Anterior cingulate cortex (tissue), 58 donors: ENCODE data around the gene CBLB.

Experiments
- DNase-seq, 58 donors: peaks; one replicate each; lab custom pipeline; 2025; lab: John Stamatoyannopoulos, UW

The CBLB gene

GRCh38 chr3:105876780-105877327 lies 8.0 kb upstream of the CBLB start:
- DNase-seq: no peak

GRCh38 chr3:105869861-105870755 lies 1.3 kb upstream of the CBLB start:
- no peak for DNase-seq

GRCh38 chr3:105869531-105869833 lies 670 bp upstream of the CBLB start:
- no peak for DNase-seq

DNA sequence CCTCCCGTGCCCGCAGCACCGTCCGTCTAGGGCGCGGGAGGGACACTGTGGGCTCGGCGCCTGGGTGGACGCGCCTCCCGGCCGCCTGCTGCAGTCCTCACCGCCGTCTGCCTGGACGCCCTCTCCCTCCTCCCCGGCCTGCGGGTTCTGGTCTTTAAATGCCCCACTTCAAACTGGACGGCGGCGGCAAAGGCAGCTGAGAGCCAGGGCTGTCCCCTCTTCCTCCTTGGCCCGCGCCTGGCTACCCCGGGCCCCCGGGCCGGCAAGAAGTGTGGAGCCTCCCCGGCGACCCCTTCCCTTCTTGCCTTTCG lies 426 bp downstream of the CBLB start:
- peak in 31 of 58 donors; percentile 23 to 73 (median 59) for DNase-seq

DNA sequence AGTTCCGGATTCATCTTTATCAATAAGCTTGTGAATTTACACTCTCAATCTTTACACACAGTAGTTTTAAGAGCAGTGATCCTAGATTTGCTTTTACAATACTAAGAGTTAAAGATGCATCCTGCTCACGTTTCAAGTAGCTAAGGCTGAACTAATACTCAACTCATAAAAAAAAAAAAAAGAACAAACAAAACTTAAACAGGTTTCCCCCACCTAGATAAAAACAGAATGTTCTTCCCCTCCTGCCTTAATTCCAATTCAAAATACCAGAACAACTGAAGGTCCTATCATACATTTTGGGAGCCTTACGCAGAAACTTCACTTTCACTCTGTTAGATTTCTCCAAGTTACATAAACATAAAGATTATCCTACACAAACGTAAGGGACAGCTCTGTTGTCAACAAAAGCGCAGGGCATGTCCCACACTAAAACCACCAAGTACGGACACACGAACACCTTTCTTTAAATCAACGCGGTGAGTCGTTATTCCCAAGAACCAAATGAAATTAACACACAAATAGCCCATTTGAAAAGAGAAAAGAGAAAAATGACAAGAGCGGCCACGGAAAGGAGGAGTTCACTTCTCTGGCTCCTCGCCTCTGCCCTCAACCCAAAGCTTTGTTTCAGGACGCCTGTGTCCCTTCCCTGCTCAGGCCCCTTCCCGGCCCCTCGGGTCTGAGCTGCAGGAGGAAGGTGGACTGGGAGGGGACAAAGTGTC lies 941 bp downstream of the CBLB start:
- peak in 1 of 58 donors; percentile 24 for DNase-seq

DNA sequence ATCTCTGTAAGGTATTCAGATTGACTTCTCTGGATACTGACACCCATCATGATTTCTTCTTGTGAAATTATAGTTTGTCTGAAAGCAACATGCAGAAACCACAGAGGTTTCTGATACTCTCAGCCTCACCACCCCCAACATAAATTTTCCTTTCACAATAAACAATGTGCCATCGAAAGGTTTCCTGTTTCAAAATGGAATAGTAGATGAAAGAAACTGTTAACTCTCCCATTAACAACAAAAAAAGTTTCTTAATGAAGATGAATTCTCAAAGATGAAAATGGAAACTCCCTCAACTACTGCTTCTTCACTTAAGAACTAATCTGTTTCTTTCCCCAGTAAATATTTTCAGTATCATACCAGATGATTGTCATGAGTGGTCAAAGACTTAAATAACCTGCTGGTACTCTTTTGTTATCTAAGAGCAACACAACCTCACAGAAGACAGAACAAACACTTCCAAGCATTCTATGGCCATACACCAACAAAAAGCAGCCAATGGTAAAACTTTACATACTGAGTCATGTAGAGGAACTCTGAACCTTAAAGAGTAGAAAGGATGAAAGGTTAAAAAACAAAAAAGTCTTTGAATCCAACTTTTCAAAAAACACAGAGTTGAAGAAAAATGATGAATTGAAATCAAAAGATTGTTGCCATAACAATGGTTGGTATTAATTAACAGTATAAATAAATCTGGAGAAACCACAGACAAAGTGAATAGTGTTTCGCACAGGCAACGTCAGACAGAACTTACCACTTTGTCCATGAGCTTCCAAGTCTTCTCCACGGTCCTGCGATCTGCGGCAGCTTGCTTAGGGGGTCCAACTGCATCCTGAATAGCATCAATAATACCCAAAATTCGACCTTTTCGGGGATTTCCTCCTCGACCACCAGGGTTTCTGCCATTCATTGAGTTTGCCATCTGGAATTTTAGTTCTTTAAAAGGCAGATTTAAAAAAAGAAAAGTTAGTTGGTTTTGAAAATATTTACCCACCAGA lies 1.9 kb downstream of the CBLB start:
- no peak for DNase-seq

DNA sequence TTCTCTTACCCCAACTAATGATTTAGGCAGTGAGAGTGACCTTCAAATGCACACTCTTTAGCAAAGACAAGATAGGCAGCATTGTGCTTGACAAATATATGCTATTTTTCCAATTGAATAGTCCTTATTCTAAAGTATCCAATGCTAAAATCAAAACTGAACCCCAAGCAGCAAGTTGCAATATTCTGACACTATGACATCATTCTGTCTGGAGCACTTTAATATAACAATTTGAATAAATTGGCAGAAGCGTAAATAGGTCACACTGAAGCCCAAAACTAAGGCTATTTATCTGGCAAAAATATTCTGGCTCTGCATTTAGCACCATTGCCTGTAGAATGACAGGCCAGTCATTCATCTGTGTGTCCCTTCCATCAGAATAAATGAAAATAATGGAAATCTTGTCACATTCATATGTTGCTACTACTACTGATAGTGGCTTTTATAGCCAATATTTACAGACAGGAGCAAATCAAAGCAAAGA lies 2.9 kb downstream of the CBLB start:
- no peak for DNase-seq

DNA sequence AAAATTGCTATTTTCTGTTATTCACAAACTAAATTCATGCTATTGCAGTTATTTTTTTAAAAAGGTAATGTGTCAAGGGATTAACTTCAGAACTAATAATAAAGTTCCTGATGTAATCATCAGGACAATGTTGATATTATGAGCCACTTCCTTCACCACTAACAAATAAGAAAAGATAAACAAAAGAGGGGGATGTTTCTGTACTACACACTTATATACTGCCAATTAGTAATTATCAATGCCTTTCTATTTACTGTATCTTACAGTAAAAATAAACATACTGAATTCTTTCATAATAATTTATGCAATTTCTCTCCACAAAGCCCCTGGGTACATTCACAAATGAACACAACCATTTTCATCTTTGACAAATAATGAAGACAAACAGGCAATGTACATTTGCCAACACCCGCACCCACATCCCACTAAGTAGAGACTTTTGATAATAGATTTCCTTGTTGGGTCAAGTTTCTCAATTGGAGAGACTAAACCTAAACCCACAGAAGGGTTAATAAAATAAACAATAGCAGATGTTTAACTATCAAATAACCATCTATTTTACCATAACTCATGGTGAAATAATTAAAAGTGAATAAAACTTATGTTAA lies 3.7 kb downstream of the CBLB start:
- no peak for DNase-seq

DNA sequence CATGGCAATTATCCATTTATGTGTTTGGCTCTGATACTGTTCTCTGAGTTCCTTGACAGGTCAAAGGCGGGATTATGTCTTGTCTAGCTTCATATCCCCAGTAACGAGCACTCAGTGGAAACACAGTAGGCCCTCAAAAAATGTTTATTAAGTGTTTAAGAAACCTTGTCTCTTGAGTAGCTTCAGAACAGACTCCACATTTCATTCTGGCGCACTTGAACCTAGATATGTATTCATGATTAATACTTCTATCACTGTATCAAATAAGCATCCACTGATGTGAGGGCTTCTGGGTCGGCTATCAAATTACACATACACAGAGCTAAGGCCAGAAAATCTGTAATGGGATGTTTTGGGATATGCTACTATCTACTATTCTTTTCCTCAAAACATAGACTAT lies 4.6 kb downstream of the CBLB start:
- no peak for DNase-seq

DNA sequence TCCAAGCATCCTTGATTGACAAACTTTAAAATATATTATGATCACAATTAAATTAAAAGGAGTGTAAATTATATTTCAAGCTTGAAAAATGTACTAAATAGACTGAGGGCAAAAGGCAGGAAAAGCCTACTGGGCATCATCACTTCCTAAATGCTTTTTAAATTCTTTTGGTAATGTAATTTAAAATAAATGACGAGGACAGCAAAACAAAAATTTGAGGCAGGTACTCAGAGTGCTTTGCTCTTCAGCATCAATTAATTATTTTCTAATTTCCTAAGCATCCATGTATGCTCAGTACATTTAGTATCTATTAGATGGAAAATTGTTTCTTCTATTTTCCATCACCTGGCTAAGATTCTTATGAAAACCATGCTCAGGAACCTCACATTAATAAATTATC lies 5.2 kb downstream of the CBLB start:
- DNase-seq: no peak

DNA sequence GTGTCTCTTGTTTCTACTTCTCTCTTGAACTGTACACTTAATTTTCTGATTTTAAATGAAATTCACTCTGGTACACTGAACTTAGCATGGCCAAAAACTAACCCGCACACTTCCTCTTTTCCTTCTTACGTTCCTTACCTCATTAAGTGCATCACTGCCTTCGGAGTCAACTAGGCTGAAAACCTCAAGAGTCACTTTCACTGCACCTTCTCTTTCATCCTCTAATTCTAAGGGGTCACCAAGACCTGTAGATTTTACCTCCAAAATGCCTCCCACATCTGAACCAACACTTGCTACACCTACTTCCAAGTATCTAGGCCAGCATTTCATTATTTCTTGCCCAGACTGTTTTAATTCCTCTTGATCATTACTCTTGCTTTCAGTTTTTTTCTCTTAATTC lies 6.6 kb downstream of the CBLB start:
- DNase-seq: no peak

DNA sequence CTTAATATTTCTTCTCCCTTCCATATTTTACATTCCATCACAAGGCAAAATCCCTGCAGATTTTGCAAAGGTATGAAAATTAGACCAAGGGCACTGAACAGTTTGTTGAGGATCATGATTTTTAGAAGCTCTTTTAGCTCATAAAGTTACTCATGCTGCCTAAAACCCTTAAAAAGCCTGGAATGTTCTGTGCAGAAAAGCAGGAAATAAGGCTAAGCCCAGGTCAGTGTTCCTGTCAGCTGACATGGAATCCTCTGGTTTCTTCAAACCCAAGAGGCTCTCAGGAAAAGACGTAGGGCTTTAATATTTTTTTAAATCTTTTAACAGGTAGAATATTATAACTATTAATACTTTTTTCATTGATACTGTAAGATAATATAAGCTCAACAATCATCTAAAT lies 8.2 kb downstream of the CBLB start:
- no peak for DNase-seq

DNA sequence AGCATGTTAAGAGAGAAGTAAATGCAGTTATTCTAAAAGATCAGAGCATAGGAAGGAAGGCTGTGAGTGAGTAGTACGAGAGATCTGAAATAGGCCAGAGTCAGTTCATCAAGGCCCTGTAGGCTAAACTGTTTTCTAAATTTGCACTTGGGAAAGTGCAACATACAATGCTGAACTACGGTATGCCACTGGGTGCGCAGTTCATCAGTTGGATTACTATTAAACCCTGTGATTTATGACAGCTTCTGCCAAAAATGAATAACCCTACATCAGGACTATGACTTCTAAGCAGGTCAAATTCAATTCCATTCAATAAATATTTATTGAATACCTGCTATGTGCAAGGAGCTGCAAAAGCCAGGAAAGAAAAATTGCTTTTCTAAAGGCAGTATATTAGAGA lies 10.8 kb downstream of the CBLB start:
- DNase-seq: no peak

GRCh38 chr3:105857601-105858000 lies 11.2 kb downstream of the CBLB start:
- DNase-seq: no peak

DNA sequence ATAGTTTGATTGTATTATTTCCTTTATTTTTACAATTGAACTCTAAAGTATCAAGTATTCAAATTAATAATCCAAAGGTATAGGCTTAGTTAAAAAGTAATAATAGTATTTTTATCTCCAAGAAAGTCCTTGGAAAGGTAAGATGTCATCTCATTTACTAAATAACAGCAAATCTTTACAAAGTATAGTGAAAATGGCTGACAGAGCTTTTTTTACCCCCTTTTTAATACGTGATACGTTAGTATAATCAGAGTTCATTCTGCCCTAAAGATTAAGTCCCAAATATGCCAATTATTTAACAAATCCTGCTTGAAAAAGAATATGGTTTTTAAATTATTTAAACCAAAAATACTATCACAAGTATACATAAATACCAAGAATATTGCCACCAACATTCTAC lies 12.2 kb downstream of the CBLB start:
- no peak for DNase-seq

GRCh38 chr3:105853801-105854432 lies 14.9 kb downstream of the CBLB start:
- no peak for DNase-seq

DNA sequence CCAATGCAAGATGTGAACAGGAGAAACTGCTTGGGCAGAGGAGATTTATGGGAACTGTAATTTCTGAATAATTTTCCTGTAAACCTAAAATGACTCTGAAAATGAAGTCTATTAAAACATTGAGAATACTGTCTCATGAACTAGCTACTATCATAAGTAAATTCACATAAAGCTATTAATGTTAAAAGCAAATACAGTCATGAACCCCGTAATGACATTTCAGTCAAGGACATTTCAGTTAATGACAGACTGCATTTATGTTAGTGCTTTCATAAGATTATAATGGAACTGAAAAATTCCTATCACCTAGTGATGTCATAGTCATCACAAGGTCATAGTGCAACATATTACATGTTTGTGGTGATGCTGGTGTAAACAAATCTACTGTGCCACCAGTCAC lies 17.2 kb downstream of the CBLB start:
- no peak for DNase-seq

DNA sequence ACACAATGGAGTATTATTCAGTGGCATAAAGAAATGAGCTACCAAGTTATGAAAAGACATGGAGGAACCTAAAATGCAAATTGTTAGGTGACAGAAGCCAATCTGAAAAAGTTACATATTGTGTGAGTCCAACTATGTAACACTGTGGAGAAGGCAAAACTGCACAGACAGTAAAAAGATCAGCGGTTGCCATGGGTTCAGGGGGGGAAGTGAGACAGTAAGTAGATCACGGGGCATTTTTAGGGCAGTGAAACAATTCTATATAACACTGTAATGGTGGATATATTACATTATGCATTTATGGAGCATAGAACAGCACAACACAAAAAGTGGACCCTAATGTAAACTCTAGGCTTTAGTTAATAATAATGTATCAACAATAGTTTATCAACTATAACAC lies 17.6 kb downstream of the CBLB start:
- DNase-seq: no peak

- no peak for DNase-seq
Observed at GRCh38 chr3:105850593-105850992, 18.2 kb downstream of the CBLB start.

DNA sequence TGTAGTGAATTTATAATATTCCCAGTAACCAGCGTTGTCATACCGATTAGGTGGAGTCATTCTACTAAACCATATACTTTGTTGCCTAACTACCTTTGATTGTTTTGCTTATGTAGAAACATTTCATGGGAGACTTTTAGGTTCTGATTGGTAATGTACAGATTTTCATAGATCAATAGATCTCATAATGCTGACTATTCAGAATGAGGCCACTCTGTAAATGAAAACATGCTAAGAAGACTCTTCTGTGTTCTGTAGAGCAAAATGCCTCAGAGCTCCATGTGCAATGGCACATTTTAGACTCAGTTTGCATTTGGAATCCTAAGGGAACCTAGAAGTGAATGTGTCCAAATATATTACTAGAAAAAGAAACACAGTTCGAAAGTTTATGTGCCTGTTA lies 20.0 kb downstream of the CBLB start:
- no peak for DNase-seq
